Body of pancreas (tissue), 4 donors: ENCODE data around the gene CDHR1.

Experiments
- CTCF ChIP-seq, 7 experiments: fragments of 450-650 bp in 4 of 7; fragments of 200-600 bp in 3 of 7; sonication (generic) in 3 of 7; IDR thresholded peaks; one replicate each; pipeline ENCODE4 v1.5.1; 2016 to 2019; ENCODE audit warnings: antibody characterized with exemption in 7 of 7
- POLR2A ChIP-seq, 3 donors: fragments of 450-650 bp; IDR thresholded peaks; one replicate each; pipeline ENCODE4 v1.6.1; 2016; ENCODE audit warnings: antibody characterized with exemption in 3 of 3, mild to moderate bottlenecking in 2 of 3

- TF ChIP-seq CTCF (IDR thresholded peaks at IDR 0.05) (no peak), POLR2A (IDR thresholded peaks at IDR 0.05) (no peak)
Measured at GRCh38 chr10:84202349-84202748, 8.0 kb downstream of the CDHR1 start.
